ENCODE measurements around the gene CIZ1. TPM values are rescaled to one million over a fixed set of nuclear protein-coding genes. Genes with fewer than 3 reads are reported as not detected.

The CIZ1 gene
- total RNA-seq, 2 donors from 2014 or later: 55.2 to 94.0 TPM

DNA sequence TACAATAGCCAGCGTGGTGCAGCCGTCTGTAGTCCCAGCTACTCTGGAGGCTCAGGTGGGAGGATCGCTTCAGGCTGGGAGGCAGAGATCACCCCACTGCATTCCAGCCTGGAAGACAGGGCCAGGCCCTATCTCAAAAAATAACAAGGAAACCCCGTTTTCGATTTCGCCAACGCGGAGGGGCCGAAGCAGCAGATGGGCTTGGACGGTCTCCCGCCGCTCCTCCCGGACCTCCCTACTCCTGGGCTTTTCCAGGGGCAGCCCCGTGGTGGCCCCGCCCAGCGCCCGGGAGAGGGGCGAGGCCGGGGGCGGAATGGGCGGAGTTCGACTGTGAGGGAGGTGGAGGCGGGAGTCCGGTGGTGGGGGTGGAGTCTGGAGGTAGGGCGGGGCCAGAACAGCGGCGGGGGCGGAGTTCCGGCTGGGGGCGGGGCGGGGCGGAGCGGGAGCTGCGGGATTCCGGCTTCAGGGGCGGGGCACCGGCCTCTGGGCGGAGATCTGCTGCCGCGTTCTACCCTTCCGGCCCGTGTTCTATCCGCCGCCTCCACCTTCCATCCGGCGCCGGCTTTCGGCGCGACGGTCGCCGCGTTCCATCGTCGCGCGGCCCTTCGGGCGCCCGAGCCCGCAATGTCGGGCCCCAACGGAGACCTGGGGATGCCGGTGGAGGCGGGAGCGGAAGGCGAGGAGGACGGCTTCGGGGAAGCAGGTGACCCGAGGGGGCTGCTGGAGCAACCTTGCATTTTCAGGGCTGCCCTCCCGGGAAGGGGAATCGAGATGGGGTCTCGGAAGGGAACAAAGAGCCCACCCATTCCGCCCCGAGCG lies 31.4 kb downstream of the CIZ1 start, which contains the start of gene BBLN:
Gene BBLN, plus strand, starts transcription at position 482 of the 819 bp plus-strand sequence. Its CDS starts 143 bp downstream, at position 625.
- H3K4me1 ChIP-seq (replicated peaks): no peaks in the 10 kb centered on the region
- peak within 1 kb of the TSS; percentile 54 to 68 for H3K4me3 ChIP-seq
- intact Hi-C loops (cut with DNase I): no loop called here
- H3K36me3 ChIP-seq: peaks cover 0 to 6% of the 10 kb centered on the region in 2 donors
- TF ChIP-seq POLR2A (IDR thresholded peaks at IDR 0.05): peak; percentile 67
- TF ChIP-seq, protein P1, sequence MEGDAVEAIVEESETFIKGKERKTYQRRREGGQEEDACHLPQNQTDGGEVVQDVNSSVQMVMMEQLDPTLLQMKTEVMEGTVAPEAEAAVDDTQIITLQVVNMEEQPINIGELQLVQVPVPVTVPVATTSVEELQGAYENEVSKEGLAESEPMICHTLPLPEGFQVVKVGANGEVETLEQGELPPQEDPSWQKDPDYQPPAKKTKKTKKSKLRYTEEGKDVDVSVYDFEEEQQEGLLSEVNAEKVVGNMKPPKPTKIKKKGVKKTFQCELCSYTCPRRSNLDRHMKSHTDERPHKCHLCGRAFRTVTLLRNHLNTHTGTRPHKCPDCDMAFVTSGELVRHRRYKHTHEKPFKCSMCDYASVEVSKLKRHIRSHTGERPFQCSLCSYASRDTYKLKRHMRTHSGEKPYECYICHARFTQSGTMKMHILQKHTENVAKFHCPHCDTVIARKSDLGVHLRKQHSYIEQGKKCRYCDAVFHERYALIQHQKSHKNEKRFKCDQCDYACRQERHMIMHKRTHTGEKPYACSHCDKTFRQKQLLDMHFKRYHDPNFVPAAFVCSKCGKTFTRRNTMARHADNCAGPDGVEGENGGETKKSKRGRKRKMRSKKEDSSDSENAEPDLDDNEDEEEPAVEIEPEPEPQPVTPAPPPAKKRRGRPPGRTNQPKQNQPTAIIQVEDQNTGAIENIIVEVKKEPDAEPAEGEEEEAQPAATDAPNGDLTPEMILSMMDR (IDR thresholded peaks at IDR 0.05): no peak
- peak; percentile 82 for TF ChIP-seq POLR2AphosphoS5 (IDR thresholded peaks at IDR 0.05)
- H3K27me3 ChIP-seq (replicated peaks; ENCODE audit: insufficient read depth): no peaks in the 10 kb centered on the region
- peak; percentile 95 for DNase-seq (ENCODE audit: low spot score)
- H3K27ac ChIP-seq: peak within 1 kb of the TSS; percentile 73
- H3K9me3 ChIP-seq: no peaks in the 10 kb centered on the region
- WGBS: under 1% methylated on average over 64 of the region's 77 CpGs

DNA sequence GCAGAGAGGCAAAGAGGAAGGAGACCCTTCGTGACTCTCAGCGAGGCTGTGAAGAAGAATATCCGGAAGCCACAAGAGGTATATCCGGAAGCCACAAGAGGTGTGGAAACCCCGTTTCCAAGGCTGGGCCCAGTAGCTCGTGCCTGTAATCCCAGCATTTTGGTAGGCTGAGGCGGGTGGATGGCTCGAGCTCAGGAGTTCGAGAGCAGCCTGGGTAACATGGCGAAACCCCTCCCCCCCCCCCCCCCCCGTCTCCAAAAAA lies 31.9 kb downstream of the CIZ1 start:
- WGBS: 39% methylated on average over 11 of the region's 11 CpGs
- peak overlapping the region; percentile 73 for H3K27ac ChIP-seq
- intact Hi-C loops (cut with DNase I): no loop called here
- no peaks in the 10 kb centered on the region for H3K4me1 ChIP-seq (replicated peaks)
- no peak for TF ChIP-seq POLR2AphosphoS5 (IDR thresholded peaks at IDR 0.05)
- no peak for TF ChIP-seq POLR2A (IDR thresholded peaks at IDR 0.05)
- no peak for DNase-seq (ENCODE audit: low spot score)
- H3K27me3 ChIP-seq (replicated peaks; ENCODE audit: insufficient read depth): no peaks in the 10 kb centered on the region
- peaks cover 0 to 6% of the 10 kb centered on the region in 2 donors for H3K36me3 ChIP-seq
- H3K9me3 ChIP-seq: no peaks in the 10 kb centered on the region
- H3K4me3 ChIP-seq: peak overlapping the region; percentile 54 to 68

DNA sequence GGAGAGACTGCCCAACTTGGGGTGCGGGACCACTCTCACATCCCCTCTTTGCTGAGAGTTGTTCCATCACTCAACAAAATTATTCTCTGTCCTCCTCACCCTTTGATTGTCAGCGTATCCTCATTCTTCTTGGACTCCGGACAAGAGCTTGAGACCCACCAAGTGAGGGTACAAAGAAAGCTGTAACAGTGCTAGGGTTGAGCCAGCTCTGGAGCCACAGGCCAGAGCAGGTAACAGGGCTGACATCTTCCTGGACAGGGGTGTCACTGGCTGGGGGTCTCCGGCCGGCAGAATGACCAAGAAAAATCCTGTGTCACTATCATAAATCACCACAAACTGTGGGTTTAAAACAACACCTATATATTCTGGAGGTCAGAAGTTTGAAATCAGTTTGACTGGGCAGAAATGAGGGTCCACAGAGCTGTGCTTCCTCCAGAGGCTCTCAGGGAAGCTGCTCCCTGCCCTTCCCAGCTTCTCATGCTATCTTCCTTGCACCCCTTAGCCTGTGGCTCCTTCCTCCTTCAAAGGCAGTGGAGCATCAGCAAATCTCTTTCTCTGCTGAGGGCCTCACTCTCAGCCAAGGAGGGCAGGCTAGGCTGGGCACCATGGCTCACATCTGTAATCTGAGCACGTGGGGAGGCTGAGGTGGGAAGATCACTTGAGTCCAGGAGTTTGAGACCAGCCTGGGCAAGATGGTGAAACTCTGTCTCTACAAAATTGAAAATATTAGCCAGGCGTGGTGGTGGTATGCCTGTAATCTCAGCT lies 35.5 kb downstream of the CIZ1 start:
- no peak overlapping the region for H3K27ac ChIP-seq
- TF ChIP-seq POLR2AphosphoS5 (IDR thresholded peaks at IDR 0.05): no peak
- TF ChIP-seq POLR2A (IDR thresholded peaks at IDR 0.05): no peak
- TF ChIP-seq, protein P1 (IDR thresholded peaks at IDR 0.05): no peak
- WGBS: 87% methylated on average over 7 of the region's 7 CpGs
- no peak overlapping the region for H3K4me3 ChIP-seq
- no peaks in the 10 kb centered on the region for H3K27me3 ChIP-seq (replicated peaks; ENCODE audit: insufficient read depth)
- H3K4me1 ChIP-seq (replicated peaks): no peaks in the 10 kb centered on the region
- H3K9me3 ChIP-seq: no peaks in the 10 kb centered on the region
- DNase-seq (ENCODE audit: low spot score): no peak
- no peaks in the 10 kb centered on the region for H3K36me3 ChIP-seq
- intact Hi-C loops (cut with DNase I): no loop called here

- H3K4me3 ChIP-seq: no peak overlapping the region
- H3K36me3 ChIP-seq: no peaks in the 10 kb centered on the region
- no peaks in the 10 kb centered on the region for H3K9me3 ChIP-seq
- TF ChIP-seq, protein P1 (IDR thresholded peaks at IDR 0.05): no peak
- no peak for TF ChIP-seq POLR2A (IDR thresholded peaks at IDR 0.05)
- no peak for TF ChIP-seq POLR2AphosphoS5 (IDR thresholded peaks at IDR 0.05)
- no peak for DNase-seq (ENCODE audit: low spot score)
- intact Hi-C loops (cut with DNase I): no loop called here
- no peaks in the 10 kb centered on the region for H3K4me1 ChIP-seq (replicated peaks)
- H3K27me3 ChIP-seq (replicated peaks; ENCODE audit: insufficient read depth): no peaks in the 10 kb centered on the region
- no peak overlapping the region for H3K27ac ChIP-seq
- 89% methylated on average over 13 of the region's 13 CpGs for WGBS
Measured at GRCh38 chr9:128153947-128154695, 37.3 kb downstream of the CIZ1 start.
